Measurements from ENCODE around the gene TCHH. TPM values are rescaled to one million over a fixed set of nuclear protein-coding genes. Genes with fewer than 3 reads are reported as not detected.
"Not testable (repeated sequence)": the region's sequence is repeated elsewhere in the genome, so short reads cannot be mapped to it uniquely, and the experiment has no call there.

Gene TCHH, protein sequence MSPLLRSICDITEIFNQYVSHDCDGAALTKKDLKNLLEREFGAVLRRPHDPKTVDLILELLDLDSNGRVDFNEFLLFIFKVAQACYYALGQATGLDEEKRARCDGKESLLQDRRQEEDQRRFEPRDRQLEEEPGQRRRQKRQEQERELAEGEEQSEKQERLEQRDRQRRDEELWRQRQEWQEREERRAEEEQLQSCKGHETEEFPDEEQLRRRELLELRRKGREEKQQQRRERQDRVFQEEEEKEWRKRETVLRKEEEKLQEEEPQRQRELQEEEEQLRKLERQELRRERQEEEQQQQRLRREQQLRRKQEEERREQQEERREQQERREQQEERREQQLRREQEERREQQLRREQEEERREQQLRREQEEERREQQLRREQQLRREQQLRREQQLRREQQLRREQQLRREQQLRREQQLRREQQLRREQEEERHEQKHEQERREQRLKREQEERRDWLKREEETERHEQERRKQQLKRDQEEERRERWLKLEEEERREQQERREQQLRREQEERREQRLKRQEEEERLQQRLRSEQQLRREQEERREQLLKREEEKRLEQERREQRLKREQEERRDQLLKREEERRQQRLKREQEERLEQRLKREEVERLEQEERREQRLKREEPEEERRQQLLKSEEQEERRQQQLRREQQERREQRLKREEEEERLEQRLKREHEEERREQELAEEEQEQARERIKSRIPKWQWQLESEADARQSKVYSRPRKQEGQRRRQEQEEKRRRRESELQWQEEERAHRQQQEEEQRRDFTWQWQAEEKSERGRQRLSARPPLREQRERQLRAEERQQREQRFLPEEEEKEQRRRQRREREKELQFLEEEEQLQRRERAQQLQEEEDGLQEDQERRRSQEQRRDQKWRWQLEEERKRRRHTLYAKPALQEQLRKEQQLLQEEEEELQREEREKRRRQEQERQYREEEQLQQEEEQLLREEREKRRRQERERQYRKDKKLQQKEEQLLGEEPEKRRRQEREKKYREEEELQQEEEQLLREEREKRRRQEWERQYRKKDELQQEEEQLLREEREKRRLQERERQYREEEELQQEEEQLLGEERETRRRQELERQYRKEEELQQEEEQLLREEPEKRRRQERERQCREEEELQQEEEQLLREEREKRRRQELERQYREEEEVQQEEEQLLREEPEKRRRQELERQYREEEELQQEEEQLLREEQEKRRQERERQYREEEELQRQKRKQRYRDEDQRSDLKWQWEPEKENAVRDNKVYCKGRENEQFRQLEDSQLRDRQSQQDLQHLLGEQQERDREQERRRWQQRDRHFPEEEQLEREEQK (N-terminal part only)
- total RNA-seq (2014; rRNA removed; shearing (Covaris generic); ENCODE audit: low replicate concordance), result 0.10 TPM in 1 of 2 replicates, not detected in the other

DNA sequence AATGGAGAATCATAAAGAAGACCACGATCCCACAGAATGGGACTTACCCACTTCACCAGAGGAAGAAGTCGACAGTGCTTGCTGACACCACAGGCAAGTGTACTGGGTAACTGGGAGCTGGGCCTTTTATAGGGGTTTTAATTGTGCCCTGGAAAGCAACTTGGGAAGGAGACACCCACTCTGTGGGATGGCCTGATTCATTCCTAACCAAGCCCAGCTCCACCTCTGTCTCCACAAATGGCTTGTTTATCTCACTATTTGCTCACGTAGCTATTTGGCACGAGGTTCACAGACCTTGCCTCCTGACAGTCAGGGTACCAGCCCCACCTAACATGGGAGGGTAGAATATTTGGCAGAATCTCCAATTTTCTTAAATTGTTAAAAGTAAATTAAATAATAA, at the start of gene TCHH:
TCHH (minus strand) TSS at position 101 of the 400 bp plus-strand sequence. CDS start 1,364 bp downstream, outside the sequence.
- 0 out of 2 replicates have a peak, but pooled peaks cover 4% of the 10 kb centered on the region for H3K9me3 ChIP-seq
- no peaks in the 10 kb centered on the region for H3K36me3 ChIP-seq
- peaks cover 47% of the 10 kb centered on the region for H3K27me3 ChIP-seq
- H3K4me3 ChIP-seq, result no peak within 1 kb of the TSS
- DNase-seq, result no peak

DNA sequence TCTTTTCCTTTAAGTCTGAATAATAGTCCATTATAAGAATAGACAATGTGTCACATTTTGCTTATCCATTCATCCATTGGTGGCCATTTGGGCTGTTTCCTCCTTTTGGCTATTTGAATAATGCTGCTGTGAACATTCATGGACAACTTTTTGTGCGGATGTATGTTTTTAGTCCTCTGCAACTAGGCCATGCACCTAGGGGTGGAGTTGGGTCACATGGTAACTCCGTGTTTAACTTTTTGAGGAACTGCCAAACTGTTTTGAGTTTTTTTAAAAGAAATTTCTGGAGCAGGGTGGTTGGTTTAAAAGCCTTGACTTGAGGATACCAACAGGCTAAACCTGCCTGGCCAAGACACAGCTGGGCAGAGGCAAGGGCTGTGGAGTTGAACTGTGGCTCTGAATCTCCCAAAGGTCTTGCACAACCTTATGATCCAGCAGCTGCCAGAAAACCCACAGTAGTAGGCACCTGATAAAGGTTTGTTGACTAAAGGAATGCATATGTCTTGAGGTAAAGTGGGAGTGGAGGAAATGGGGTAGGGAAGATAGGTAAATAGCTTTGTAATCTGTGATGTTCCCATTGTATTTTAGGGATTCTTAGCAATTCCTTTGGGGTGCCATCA, 49.4 kb upstream of the TCHH start:
- Histone ChIP-seq H3K4me3 (no peak overlapping the region), H3K36me3 (no peaks in the 10 kb centered on the region), H3K9me3 (no peaks in the 10 kb centered on the region; the same call in 1 of the 2 replicates), H3K27me3 (no peaks in the 10 kb centered on the region)
- no peak for DNase-seq

DNA sequence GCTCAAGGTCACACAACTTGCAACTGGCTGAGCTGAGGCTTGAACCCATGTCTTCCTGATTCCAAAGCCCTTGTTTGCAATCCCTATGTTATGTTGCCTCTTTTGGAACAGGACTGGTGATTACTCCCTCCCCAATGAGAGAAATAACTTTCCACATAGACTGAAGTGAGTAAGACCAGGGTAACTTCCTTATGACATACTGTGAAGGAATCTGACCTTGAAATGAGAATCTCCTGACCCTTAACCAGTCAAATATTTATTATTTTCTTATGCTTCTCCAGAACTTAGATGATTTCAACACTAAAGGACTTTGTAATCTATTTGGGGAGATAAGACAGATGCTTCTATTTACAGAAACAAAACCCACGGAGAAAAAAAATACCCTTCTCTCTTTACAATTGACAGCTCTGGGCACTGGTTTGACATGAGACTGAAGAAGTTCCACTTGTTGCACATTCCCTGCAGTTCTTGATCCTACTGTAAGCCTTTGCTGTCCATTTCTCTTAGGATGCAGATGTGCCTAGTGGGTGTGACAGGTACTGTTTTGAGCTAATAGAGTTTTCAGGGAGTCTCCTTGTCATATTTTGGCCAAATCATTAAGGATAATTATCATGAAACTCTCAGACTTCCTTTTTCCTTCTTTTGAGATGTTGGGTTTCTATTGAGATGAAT, 47.7 kb upstream of the TCHH start:
- no peak overlapping the region for H3K4me3 ChIP-seq
- H3K36me3 ChIP-seq, result no peaks in the 10 kb centered on the region
- H3K9me3 ChIP-seq, result no peaks in the 10 kb centered on the region; the same call in 1 of the 2 replicates
- no peaks in the 10 kb centered on the region for H3K27me3 ChIP-seq
- no peak for DNase-seq

DNA sequence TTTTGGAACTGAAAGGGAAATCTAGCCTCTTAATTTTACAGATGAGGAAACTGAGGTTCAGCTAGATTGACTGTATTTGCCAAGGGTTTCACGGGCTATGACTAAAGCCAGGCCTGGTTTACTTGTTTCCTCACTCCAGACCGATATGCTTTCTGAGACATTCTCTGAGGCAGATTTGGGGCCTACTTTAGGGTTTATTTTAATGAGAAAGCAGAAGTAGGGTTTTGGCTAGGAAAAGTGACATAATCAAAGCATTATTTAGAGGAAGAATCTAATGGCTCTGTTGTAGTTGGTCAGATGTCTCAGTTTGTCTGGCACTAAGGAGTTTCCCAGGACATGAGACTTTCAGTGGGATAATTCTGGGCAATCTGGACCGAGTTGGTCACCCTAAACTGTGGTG, 45.3 kb upstream of the TCHH start:
- Histone ChIP-seq H3K4me3 (no peak overlapping the region), H3K27me3 (no peaks in the 10 kb centered on the region), H3K36me3 (no peaks in the 10 kb centered on the region), H3K9me3 (no peaks in the 10 kb centered on the region; the same call in 1 of the 2 replicates)
- no peak for DNase-seq

DNA sequence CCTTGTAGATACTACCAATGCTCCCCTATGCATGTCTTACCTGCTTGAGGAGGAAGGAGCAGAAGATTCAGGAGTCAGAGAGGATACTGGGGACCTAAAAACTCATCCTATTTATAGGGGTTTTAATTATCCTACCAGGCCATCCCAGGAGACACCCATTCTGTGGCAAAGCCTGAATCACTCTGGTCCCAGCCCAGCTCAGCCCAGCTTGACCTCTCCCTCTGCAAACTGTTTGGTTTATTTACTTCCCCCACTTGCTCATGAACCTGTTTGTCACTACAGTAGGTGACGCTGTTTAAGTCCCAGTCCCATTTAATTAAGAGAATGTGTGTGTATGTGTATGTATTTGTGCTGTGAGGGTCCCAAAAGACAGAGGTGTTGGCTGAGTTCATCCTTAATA, 43.9 kb upstream of the TCHH start, which contains the start of gene RPTN:
RPTN (minus strand) TSS at position 85 of the 400 bp plus-strand sequence. CDS start 1,339 bp downstream, outside the sequence.
- Histone ChIP-seq H3K9me3 (no peaks in the 10 kb centered on the region; the same call in 1 of the 2 replicates), H3K4me3 (no peak within 1 kb of the TSS), H3K36me3 (no peaks in the 10 kb centered on the region), H3K27me3 (no peaks in the 10 kb centered on the region)
- DNase-seq, result no peak

DNA sequence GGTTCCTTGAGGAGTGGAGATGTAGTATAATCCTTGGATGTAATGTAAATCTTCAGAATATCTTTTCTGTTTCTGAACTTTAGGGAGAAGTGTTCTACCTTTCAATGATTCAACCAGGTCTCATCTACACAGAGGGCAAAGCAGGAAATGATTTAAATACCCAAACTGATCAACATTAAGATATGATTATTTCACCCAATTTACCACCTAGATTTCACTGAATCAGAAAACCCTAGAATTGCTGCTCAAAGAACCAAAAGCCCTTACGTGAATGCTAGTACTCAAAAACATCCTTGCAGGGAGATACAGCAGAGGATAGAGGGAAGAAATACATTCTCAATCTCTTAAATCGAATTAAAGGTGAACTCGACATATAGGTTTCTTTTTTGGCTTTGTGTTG, 38.8 kb upstream of the TCHH start:
- Histone ChIP-seq H3K9me3 (peaks cover 6% of the 10 kb centered on the region), H3K27me3 (no peaks in the 10 kb centered on the region), H3K36me3 (no peaks in the 10 kb centered on the region), H3K4me3 (no peak overlapping the region)
- DNase-seq, result no peak

DNA sequence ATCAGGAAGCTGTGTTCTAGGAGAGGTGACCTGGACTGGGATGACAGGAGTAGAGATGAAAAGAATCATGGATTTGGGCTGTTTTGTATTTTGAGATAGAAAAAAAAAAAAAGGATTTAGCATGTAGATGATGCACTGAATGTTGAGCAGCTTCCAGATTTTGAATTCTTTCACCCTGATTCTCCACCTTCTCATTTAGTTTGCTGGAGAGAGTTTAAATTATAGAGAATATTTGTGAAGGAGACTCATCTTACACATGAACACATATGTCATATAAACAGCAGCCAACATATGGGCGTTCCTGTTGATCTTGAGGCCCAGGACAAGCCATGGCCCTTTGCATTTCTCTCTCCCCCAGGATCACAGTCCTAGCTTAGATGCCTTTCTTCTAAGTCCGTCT, 36.4 kb upstream of the TCHH start:
- H3K27me3 ChIP-seq, result no peaks in the 10 kb centered on the region
- peaks cover 25% of the 10 kb centered on the region for H3K9me3 ChIP-seq
- no peak overlapping the region for H3K4me3 ChIP-seq
- no peaks in the 10 kb centered on the region for H3K36me3 ChIP-seq
- DNase-seq, result no peak

DNA sequence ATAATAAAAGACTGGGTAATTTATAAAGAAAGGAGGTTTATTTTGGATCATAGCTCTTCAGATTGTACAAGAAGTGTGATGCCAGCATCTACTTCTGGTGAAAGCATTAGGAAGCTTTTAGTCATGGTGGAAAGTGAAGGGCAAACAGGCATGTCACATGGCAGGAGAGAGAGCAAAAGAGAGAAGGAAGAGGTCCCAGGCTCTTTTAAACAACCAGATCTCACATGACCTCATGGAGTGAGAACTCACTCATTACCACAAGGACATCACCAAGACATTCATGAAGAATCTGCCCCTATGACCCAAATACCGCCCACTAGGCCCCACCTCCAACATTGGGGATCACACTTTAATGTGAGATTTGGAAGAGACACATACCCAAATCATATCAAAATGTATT, 33.7 kb upstream of the TCHH start:
- DNase-seq, result no peak

DNA sequence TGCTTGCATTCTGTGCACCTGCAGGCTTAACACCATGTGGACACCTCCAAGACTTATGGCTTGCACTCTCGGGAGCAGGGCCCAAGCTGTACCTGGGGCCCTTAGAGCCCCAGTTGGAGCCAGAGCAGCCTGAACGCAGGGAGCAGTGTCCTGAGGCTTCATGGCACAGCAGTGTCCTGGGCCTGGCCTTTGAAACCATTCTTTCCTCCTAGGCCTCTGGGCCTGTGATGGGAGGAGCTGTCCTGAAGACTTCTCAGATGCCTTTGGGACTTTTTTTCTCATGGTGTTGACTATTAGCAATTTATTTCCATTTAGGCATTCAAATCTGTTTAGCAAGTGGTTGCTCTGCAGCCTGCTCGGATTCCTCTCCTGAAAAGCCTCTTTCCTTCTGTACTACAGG, 32.8 kb upstream of the TCHH start:
- H3K9me3 ChIP-seq, result peaks cover 25% of the 10 kb centered on the region
- no peaks in the 10 kb centered on the region for H3K27me3 ChIP-seq
- H3K4me3 ChIP-seq, result no peak overlapping the region
- H3K36me3 ChIP-seq, result no peaks in the 10 kb centered on the region
- DNase-seq, result no peak

More for the DNA sequence above, 33.7 kb upstream of the TCHH start:
- H3K9me3 ChIP-seq, result peaks cover 25% of the 10 kb centered on the region
- no peaks in the 10 kb centered on the region for H3K27me3 ChIP-seq
- H3K36me3 ChIP-seq, result no peaks in the 10 kb centered on the region
- H3K4me3 ChIP-seq, result no peak overlapping the region

DNA sequence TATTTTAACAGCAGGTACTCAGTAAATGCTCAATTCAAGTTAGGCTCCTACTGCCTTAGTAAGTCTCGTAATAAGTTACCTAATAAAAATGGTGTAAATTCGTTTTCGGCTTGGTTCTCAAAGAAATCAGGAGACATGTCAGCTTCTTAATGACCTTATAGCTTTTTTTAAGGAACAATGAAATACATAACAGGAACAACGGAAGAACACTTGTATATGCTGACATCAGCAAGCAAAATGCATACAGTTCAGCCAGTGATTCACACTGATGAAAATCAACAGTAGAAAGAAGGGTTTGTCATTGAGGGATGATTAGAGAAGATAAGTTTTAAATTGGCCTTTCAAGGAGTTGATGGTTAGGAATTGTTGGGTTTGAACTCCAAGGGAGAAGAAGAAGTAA, 30.5 kb upstream of the TCHH start:
- DNase-seq, result no peak
- H3K27me3 ChIP-seq, result no peaks in the 10 kb centered on the region
- H3K4me3 ChIP-seq, result no peak overlapping the region
- H3K9me3 ChIP-seq, result peaks cover 25% of the 10 kb centered on the region
- no peaks in the 10 kb centered on the region for H3K36me3 ChIP-seq

DNA sequence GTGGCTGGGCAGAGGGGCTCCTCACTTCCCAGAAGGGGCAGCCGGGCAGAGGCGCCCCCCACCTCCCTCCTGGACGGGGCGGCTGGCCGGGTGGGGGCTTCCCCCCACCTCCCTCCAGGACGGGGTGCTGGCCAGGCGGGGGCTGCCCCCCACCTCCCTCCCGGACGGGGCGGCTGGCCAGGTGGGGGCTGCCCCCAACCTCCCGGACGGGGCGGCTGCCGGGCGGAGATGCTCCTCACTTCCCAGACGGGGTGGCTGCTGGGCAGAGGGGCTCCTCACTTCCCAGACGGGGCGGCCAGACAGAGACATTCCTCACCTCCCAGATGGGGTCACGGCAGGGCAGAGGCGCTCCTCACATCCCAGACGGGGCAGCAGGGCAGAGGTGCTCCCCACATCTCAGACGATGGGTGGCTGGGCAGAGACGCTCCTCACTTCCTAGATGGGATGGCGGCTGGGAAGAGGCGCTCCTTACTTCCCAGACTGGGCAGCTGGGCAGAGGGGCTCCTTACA, 29.5 kb upstream of the TCHH start:
- H3K36me3 ChIP-seq, H3K27me3 ChIP-seq, H3K4me3 ChIP-seq, DNase-seq: not testable (repeated sequence)
- peaks cover 25% of the 10 kb centered on the region for H3K9me3 ChIP-seq

DNA sequence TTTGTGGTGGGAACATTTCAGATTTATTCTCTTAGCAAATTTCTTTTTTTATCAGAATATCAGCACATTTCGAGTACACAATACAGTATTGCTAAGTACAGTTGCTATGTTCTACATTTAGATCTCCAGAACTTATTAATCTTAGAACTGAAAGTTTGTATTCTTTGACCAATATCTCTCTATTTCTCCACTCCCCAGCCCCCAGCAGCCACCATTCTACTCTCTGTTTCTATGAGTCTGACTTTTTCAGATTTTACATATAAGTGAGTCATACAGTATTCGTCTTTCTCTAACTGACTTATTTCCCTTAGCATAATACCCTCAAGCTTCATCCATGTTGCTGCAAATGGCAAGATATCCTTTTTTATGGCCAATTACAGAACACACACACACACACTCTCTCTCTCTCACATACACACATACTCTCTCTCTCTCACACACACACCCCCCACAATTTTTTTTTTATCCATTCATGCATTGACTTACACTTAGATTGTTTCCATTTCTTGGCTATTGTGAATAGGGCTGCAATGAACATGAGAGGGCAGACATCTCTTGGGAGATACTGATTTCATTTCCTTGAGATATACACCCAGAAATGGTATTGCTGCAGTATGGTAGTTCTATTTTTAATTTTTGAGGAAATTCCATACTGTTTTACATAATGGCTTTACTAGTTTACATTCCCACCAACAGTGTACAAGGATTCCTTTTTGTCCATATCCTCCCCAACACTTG, 28.1 kb upstream of the TCHH start:
- H3K27me3 ChIP-seq, result no peaks in the 10 kb centered on the region
- H3K4me3 ChIP-seq, result no peak overlapping the region
- no peaks in the 10 kb centered on the region for H3K36me3 ChIP-seq
- no peak for DNase-seq
- H3K9me3 ChIP-seq, result peaks cover 13% of the 10 kb centered on the region

DNA sequence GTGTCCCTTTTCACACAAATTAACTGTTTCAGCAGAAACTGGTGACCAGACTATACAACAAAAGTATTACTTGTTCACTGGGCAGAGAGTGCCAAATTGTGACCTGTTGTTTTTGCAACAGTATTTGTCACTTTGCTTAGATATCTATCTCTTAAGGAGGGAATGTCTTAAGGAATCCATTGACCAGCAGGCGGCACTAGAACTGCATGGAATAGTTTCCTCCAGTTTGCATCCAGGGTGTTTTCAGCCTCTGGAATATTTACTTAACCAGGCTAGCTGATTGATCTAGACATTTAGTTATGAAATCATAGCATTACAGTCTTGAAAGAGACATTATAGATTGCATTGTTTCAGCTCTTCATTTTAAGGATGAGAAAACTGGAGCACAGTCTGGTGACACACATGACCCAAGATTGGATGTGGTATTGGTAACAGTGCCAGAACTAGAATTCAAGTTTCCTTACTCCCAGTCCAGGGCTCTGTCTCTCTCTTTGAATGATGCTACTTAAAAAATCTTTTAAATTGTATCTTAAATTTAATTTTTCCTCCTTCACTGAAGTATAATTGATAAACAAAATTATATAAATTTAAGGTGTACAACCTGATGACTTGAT, 26.8 kb upstream of the TCHH start:
- peaks cover 2% of the 10 kb centered on the region for H3K9me3 ChIP-seq
- H3K36me3 ChIP-seq, result no peaks in the 10 kb centered on the region
- peak; percentile 53 for DNase-seq
- no peak overlapping the region for H3K4me3 ChIP-seq
- H3K27me3 ChIP-seq, result no peaks in the 10 kb centered on the region

DNA sequence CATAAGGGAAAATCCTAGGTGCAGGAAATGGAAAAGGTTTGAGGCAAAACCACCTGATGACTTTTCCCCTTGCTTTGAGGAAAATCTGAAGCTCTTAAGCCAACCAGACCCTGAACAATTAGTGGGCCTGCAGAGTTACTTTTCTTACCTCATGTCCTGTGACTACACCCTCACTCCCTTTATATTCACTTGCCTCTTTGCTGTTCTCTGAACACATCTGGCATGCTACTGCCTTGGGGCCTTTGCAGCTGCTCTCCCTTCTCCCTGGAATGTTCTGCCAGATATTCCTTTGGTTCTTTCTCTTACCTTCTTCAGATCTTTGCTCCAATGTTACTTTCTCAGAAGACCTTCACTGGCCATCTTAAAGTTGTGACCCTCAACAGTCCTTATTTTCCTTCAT, 22.0 kb upstream of the TCHH start:
- H3K4me3 ChIP-seq, result no peak overlapping the region
- H3K36me3 ChIP-seq, result no peaks in the 10 kb centered on the region
- peaks cover 5% of the 10 kb centered on the region; the same call in 1 of the 2 replicates for H3K27me3 ChIP-seq
- no peak for DNase-seq
- H3K9me3 ChIP-seq, result no peaks in the 10 kb centered on the region; the same call in 1 of the 2 replicates
